COR-L47 (cell line): ENCODE data around the gene ESYT1.

Source experiments
- DNase-seq: peaks from one replicate; lab custom pipeline; 2025; lab: John Stamatoyannopoulos, UW

Gene ESYT1

DNA sequence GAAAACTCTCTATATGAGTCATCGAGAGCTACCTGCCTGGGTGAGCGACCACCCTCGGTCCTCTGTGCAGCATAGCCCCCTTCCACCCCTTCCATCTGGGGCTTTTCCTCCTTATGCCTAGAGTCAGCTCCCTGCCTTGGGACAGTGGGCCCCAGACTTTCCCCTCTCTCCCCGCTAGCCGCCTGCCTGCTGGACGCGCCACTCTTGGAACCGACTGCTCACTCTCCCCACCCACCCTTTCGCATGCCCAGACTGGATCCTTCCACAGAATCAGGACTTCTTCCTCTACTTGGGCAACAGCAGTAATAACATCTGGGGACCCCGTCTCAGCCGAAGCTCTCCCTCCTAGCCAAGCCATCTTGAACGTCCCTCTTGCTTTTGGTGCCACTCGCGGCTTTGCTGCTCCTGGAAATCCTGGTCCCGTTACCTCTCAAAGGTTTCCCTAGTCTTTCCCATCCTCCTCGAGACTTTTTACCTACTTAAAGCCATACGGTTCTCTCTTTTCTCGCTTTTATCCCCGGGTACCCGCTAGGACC, 671 bp downstream of the ESYT1 start:
- DNase-seq: no peak

DNA sequence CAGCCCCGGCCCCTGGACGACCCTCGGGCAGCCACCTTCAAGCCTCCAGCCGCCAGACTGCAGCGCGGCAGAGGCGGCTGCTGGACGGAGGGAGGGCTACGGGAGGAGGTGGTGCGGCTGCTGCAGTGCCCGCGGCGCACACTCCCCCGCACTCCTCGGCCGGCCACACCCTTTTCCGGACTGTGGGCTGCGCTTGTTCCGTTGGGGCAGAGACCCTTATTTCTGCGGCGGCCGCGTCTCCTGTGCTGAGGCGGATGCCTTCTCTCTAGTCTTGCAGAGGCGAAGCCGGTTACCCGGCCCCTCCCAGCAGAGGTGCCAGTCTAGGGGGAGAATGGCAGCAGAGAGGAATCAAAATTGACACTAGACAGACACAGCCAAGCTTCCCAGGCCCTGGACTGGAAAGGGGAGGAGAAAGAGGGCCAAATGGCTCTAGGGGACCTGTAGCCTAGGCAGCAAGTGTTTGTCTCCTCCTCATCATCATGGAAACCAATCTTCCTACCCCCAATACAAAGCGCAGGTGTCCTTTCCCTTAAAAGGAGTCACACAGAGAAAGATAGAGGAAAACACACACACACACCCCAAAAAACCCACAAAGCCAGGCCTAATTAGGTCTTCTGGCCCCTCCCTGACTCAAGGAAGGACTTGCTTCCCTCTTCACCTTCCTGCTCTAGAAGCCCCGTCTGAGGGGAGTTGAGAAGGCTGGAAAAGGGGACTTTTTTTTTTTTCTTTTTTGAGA, 1.3 kb downstream of the ESYT1 start:
- peak; percentile 48 for DNase-seq

DNA sequence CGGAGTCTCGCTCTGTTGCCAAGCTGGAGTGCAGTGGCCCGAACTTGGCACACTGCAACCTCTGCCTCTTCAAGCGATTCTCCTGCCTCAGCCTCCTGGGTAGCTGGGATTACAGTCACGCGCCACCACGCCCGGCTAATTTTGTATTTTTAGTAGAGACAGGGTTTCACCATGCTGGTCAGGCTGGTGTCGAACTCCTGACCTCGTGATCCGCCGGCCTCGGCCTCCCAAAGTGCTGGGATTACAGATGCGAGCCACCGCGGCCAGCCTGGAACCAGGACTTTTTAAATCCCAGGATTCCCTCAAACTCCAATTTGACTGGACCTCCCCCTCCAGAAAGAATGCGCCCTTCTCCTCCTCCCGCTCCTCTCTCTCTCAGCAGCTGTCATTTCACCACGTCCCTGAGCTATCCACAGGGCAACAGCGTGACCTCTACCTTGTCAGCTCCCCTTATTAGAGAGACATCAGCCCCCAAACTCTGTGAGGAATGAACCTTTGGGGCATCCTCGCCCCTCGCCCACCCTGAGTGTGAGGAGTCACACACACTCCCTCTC, 2.0 kb downstream of the ESYT1 start:
- no peak for DNase-seq

DNA sequence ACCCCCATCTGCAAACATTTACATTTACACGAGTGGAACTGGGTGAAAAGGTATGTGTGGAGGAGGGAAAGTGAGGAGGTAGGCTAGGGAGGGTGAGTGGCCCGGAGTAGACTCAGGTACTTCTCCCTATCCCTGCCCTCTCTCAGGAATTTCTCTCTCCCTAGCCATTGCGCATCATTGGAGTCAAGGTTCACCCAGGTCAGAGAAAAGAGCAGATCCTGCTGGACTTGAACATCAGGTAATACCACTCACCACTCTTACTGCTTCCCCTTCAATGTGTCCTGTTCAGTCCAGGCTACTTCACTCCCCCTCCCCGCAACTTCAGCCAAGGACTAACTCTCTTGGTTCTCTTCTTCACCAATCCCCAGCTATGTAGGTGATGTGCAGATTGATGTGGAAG, 2.8 kb downstream of the ESYT1 start:
- DNase-seq: no peak

DNA sequence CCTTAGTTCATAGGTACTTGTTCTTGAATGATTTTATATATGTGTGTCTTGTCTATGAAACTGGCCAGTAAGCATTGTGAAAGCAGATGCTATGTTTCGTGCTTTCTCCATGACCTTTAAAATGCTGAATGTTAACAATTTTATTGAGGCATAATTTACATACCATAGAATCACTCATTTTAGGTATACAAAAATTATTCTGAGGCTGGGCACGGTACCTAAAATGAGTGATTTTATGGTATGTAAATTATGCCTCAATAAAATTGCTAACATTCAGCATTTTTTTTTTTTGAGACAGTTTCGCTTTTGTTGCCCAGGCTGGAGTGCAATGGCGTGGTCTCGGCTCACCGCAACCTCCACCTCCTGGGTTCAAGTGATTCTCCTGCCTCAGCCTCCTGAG, 6.8 kb downstream of the ESYT1 start:
- DNase-seq: no peak

DNA sequence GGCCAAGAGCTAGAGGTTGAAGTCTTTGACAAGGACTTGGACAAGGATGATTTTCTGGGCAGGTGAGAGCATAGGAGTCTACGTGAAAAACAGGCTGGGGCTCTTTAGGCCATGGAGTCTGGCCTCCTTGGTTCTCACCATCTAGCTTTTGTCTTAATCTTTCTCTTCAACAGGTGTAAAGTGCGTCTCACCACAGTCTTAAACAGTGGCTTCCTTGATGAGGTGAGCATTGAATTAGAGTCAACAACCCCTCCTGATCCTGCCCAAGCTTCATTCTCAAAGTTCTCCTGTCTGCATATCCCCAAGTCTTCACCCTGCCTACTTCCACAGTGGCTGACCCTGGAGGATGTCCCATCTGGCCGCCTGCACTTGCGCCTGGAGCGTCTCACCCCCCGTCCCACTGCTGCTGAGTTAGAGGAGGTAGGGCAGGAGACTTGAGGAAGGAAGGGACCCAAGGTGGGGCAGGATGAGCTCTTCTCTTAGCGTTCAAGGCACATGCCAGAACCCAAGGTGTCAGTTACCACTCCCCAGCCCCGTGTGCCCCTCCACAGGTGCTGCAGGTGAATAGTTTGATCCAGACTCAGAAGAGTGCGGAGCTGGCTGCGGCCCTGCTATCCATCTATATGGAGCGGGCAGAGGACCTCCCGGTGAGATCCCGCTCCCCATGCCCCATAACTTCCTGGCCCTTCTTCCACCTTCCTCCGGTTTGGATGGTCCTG, 9.9 kb downstream of the ESYT1 start:
- no peak for DNase-seq

DNA sequence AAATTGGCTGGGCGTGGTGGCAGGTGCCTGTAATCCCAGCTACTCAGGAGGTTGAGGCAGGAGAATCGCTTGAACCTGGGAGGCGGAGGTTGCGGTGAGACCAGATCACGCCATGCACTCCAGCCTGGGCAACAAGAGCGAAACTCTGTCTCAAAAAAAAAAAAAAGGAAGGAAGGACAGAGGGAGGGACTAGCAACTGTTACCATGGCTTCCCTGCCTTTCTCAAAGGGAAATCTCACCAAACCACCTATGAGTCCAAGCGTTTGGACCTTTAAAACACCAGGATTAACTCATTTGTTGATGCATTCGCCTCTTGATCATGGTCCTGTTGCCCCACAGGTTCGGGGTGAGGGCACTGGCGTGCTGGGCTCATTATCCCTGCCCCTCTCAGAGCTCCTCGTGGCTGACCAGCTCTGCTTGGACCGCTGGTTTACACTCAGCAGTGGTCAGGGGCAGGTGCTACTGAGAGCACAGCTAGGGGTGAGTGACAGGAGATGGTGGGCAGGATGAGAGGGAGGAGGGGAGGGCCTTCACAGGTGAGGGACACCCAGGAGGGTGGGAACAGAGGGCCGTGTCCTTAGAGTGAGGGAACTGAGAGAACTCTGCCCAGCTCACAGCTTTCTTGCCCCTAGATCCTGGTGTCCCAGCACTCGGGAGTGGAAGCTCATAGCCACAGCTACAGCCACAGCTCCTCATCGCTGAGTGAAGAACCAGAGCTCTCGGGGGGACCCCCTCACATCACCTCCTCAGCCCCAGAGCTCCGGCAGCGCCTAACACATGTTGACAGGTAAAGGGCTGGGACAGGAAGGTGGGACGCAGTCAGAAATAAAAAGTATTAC, 14.1 kb downstream of the ESYT1 start:
- no peak for DNase-seq

DNA sequence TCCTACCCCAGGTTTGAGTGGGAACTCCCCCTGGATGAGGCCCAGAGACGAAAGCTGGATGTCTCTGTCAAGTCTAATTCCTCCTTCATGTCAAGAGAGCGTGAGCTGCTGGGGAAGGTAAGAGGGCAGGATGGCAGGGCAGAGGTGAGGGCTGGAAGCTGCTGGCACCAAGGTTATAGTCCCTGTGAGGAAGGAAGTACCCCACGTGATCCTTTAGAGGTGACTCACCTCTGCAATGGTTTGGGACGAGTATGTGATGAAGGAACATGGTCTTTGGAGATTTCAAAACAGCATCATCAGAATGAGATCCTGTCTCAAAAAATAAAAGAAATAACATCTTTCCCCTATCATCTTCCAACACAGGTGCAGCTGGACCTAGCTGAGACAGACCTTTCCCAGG, 15.2 kb downstream of the ESYT1 start:
- no peak for DNase-seq

DNA sequence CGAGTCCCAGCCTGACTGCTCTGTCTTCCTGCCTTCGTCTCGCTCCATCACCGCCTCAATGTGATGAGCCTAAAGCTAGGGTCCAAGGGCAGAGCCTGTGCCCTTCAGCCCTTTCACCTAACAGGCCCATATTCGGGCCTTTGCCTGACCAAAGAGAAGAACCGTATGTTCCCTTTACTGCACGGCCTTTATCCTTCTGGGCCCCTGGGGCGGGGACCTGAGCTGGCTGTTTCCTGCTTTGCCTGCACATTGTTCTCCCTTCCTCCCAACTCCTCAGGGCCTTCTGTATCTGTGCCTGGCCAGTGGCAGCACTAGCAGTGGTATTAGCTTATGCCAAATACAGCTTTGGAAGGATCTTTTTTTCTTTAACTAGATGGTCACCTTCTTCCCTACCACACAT, 15.8 kb downstream of the ESYT1 start:
- no peak for DNase-seq

DNA sequence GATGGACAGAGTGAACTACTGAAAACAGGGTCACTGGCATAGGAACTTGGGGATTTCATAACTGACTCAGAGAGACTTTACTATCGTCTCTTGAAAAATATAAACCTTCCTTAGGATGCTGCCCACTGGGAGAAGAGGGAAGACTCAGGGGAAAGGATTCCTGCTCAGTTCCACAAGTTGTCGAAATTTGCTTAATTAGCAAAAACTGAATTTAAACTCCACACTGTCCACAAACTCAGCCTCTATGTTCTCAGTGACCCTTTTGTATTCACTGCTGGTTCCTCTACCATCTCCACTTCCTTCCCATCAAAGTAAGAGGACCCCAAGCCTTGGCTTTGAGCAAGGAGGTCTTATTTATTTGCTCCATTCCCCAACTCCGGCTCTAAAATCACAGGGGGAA, 17.1 kb downstream of the ESYT1 start:
- no peak for DNase-seq

DNA sequence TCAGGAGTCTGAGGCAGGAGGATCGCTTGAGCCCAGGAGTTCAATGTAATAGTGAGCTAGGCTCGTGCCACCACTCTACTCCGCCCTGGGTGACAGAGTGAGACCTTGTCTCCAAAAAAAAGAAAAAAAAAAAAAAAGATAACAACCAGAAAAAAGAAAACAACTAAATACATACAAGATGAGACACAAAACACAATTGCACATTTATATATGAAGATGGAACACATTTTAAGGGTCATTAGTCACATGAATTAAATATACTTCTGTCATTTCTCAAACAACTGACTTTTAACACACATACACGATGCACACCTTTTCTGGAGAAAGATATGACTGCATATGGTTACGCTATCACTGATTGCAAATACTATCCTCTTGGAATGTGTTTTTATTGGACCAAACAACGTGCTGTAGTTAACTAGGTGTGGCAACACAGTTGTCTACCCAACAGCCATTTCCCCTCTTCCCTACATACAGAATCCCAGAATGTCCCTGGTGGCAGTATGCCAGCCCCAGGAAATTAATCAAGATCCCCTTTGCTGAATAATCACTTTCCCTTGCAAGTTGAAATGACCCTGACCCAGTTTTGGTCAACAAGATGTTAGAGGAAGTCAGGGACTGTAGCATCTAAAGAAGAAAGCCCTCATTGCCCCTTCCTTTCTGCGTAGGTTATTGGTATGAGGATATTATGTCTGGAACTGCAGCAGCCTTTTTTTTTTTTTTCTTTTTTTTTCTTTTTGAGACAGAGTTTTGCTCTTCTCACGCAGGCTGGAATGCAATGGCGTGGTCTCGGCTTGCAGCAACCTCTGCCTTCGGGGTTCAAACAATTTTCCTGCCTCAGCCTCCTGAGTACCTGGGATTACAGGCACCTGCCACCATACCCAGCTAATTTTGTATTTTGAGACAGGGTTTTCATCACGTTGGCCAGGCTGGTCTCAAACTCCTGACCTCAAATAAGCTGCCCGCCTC, 18.7 kb downstream of the ESYT1 start:
- DNase-seq: no peak

DNA sequence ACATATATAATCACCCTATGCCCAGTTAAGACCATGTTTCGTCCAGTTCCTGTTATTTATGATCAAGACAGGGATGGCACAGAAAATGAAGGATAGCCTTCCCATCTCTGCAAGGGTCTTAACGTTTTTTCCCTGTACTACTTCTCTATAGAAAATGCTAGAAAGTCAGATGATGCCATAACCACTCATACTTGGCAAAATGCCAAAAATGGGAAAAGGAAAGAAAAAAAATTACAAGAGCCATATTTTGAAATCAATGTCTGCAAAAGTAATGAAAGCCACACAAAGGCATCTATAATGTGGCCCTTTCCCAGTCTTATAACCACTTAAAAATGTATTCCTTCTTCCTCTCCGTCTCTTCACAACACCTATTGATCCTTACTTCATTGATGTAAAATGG, 22.5 kb downstream of the ESYT1 start:
- no peak for DNase-seq

DNA sequence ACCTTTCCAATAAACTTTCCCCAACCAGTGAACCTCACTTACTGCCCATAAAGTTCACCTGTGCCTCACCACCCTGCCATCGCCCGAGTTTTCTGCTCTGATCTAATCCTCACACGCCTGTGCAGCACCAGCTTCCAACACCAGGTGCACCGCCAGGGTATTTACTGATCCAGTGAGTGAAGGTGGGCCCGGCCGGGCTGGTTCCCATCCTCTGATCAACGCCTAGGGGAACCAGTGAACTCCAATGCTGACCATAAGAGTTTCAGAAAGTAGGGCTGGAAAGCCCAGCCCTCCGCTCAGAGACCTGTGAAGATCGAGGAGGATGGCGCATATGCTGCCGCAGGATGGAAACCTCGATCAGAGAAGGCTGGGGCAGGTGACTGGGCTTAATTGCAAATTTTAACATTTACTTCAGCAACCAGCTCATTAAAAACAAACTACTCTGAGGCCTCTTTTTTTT, 23.6 kb downstream of the ESYT1 start:
- peak; percentile 73 for DNase-seq

DNA sequence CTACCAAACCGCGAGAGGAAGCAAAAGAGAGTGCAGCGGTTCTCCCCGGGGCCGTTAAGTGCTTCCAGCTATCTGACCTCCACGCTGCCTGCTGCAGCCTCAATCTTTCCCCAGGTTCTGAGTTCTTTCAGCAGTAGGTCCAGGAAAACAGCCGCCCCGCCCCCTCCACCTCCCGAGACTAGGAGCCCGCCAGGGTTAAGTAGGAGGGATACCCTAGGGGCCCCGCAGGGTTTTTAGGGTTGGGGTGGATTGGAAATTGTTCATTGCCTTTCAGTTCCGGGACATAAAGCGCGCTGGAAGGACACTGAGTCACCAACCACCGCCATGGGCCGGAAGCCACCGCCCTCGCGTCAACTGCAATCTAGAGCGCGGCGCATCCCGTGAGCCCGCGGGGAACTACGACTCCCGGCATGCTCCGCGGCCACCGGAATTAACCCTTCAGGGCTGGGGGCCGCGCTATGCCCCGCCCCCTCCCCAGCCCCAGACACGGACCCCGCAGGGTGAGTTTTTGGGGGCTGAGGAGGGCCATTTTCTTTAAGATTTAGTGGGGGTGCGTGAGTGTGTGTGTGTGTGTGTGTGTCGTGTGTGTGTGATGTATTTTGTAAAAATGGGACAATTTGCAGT, 24.2 kb downstream of the ESYT1 start, which contains the start of gene MYL6B:
Gene MYL6B (plus strand): TSS at position 456 of the 624 bp plus-strand sequence. CDS start 1,332 bp downstream, outside the sequence.
- DNase-seq: peak; percentile 87

DNA sequence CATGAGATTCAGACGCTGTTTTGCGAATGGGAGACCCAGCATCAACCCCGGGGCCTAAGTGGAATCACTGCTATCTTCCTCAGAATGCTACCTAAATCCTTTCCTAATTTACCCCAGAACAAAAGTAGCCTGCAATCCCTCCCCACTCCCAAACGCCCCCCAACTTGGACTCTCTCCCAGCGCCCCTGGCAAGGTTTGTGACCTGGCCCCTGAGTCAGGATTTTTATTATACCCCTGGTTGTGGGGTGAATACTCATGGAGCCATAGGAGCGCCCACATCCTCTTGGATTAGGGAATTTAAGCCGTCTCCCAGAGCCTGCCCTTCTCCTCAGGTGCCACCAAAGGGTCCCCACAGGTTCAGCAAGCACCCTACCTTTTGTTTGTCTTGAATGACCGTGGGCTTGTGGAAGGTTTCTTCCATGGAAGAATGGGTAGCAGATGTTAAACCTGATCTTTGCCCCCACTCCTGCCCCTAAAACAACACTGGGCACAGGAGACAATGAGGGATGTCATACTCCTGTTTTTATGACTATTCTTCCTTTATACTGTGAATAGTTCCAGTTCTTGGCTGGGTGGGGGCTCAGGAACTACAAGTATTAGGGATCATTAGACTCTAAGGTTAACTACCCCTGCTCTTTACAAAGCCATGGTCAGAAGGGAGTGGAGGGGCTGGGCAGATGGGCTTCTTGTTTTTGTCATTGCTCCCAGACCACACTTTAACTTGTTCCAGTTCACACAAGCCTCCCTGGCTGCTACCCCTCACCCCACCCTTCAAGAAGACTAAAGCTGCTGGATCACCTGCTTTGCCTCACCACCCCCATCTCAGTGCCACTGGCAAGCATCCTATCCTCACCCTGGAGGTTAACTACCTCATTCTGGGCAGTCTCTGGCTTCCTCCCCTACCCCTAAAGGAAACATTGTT, 24.9 kb downstream of the ESYT1 start:
- DNase-seq: no peak

DNA sequence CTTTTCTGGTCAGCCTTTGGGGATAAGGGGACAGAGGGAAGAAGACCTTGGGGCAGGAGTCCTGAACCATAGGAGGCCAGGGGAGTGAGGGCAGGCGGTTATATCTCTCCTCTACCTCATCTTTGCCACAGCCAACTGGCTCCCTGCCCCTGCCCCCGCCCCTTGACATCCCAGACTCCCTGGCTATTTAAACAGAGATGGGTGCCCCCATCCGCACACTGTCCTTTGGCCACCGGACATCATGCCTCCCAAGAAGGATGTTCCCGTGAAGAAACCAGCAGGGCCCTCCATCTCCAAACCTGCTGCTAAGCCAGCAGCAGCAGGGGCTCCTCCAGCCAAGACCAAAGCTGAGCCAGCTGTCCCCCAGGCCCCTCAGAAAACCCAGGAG, 25.6 kb downstream of the ESYT1 start:
- no peak for DNase-seq

DNA sequence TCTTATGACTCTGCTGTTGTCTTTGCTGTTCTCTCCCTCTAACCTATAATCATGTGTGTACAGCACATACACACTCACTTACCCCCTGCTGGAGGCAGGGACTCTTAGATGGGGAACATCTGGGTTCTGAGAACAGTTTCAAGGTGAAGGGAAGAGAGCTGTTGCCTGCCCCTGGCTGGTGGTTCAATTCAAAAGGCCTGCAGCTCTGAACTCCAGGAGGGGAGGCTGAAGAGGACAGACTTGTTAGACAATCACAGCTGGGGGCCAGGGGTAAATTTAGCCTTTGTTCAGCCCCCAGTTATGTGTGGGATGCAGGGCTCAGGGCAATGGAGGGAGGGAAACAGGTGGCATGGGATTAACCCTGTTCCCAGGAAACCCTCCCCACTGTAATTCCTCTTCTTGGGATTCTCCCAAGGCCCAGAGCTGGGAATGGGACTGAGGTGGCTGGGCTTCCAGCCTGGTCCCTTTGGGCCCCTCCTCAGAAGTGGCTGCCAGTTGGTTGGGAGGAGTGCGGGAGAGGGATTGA, 26.2 kb downstream of the ESYT1 start:
- DNase-seq: peak; percentile 65

DNA sequence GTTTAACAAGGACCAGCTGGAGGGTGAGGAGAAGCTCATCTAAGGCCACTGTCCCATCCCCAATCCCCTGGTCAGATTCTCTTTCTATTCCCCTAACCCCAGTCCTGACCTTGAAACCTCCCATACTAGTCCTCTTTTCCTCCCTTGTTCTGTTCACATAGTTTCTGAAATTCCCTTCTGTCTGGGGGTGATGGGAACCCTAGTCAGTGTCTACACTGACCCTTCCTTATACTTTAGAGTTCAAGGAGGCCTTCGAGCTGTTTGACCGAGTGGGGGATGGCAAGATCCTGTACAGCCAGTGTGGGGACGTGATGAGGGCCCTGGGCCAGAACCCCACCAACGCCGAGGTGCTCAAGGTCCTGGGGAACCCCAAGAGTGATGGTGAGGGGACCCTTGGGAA, 26.8 kb downstream of the ESYT1 start:
- no peak for DNase-seq

DNA sequence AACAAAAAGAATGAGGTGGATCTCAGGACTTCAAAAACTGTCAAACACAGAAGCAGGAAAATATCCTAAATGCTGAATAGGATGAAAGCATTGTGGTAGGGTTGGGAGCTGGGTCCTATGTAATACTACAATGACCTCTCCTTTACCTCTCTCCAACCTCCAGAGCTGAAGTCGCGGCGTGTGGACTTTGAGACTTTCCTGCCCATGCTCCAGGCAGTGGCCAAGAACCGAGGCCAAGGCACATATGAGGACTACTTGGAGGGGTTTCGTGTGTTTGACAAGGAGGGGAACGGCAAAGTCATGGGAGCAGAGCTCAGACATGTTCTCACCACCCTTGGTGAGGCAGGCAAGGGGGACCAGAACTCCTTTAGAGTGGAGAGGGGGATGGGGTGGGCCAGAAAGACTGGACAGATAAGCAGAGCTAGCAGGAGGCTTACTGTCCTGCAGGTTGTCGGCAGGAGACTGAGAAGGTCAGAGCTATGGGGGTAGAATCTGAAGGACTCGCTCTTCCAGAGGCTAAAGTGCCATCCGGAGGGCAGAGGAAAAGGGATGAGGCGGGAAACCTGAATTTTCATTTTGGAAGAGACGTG, 27.3 kb downstream of the ESYT1 start:
- DNase-seq: no peak
